GM11168 (cell line): ENCODE data around the gene BRF1.
"Not testable (repeated sequence)": the region's sequence is repeated elsewhere in the genome, so short reads cannot be mapped to it uniquely, and the experiment has no call there.

ENCODE experiments used
- in situ Hi-C: fragments of 300-500 bp; cut with MboI; formaldehyde crosslinking; loops from one replicate; pipeline ENCODE4 v1.12.0; 2022; ENCODE audit warnings: low sequenced_read_pairs; ENCODE audit not compliant: unreplicated experiment

The BRF1 gene

DNA sequence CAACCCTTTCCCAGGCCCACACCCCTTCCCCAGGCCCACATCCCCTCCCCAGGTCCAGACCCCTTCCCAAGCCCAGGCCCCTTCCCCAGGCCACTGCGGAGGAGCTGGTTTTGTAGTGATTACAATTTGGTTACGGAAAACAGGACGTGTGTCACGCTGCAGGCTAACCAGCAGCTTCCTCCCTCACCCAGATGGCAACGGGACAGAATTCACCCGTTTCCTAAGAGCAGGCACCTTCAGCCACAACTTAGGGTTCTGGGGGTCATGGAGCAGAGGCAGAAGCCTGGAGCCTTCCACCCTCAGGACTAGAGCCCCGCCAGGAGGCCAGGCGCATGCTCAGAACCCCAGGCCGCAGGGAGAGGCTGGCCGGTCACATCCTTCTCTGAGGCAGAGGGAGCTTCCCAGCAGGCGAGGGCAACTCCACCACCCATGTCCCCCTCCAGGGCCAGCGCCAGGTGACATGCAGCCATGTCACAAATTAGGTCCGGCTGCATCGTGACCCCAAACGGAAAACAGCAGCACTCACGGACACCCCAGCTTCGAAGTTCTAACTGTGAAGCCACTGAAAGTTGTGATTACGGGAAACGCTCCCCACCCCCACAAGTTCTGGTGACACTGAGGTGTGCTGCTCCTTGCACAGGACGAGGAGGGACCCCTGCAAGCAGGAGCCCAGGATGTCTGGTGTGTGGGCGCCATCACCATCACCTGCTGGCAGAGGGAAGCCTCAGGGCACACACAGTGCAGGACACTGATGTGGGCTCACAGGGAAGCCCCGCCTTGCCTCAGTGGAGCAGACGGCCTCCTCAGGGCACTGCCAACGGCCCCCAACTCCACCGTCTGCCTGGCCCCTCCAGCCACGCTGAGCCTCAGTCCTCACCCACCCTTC, 7.7 kb downstream of the BRF1 start:
- in situ Hi-C loops: no loop called here

DNA sequence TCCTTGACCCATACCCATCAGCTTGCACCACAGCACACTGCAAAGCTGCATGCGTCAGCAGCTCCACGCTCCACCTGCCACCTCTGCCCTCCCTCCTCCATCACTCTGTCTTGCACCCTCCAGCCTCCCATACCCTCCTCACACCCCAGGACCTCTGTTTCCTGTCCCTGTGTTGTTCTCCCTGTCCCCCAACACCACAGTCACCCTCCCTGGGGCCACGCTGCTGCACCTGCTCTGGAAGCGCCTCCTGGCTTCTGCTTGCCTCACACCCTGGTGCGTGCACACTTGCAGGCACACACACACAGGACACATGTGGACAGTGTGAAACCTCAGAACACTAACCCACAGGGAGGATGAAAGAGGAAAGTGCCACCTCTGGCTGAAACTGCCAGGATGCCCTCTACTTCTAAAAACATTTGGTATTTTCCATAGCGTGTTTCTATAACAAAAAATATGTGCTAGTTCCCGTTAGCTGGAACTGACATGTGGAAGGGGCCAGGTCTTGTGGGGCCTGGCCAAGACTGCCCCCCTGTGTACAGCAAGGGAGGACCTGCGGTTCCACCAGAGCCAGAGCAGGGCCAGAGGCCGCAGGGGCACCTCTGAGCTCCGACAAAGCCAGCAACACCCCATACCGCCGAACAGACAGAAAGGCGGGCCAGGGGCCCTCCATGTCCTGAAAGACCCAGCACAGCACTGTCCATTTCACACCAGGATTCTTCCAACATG, 10.0 kb downstream of the BRF1 start:
- in situ Hi-C loops: no loop called here

DNA sequence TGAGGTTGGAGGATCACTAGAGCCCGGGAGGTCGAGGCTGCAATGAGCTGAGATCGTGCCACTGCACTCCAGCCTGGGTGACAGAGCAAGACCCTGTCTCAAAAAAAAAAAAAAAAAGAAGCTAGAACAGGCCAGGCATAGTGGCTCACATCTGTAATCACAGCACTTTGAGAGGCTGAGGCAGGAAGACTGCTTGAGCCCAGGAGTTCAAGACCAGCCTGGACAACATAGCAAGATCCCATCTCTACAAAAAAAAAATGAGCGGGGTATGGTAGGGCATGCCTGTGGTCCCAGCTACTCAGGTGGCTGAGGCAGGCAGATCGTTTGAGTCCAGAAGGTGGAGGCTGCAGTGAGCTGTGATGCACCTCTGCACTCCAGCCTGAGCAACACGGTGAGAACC, 11.9 kb downstream of the BRF1 start:
- in situ Hi-C loops: not testable (repeated sequence)

DNA sequence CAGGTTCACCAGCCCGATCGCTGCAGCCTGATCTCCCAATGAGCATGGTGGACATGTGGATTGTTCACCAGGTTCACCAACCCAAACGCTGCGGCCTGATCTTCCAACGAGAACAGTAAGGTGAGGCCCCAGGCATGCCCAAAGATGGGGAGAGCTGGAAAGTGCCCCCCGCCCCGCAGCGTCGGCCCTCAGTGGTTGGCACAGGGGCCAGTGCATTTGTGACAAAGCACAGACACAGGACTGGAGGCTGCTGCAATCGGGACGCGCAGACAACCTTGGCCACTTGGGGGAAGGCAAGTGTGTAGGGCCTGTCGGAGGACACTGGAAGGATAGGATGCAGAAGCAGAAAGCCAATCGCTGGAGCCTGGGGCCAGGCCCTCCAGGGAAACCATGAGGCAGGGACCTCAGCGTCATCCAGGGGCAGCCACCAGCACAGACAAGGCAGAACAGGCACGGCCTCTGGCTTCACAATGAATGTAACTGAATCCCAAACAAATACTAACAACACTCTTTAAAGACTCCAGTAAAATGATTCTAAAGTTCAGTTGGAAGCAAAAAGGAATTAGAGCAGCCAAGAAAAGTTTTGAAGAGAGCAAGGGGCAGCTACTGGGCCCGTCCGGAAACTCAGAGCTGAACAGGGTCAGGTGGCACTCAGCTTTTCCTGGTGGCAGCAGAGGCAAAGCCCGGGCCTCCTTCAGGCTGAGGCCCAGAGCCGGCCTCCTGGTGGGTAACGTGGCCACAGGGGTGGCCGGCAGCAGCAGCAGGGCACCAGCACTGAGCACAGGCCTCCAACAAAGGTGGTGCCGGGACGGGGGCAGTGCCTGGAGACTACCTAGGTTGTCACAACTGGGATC, 13.3 kb downstream of the BRF1 start:
- in situ Hi-C loops: no loop called here

DNA sequence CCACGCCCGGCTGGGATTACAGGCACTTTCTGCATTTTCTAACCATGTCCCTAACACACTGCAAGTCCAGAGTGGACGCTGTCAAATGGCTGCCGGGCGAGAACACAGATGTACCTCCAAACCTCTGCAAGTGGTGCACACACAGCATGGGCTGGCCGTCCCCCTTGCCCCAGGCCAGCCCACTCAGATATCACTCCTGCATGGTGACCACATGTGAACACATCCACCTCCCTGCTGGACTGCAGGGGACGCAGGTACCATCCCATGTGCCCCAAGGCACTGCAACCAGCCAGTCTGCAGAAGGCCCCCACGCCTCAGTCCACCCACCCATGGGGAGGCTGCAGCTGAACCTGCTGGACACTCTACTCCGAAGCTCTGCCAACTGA, 14.0 kb downstream of the BRF1 start:
- in situ Hi-C loops: no loop called here

DNA sequence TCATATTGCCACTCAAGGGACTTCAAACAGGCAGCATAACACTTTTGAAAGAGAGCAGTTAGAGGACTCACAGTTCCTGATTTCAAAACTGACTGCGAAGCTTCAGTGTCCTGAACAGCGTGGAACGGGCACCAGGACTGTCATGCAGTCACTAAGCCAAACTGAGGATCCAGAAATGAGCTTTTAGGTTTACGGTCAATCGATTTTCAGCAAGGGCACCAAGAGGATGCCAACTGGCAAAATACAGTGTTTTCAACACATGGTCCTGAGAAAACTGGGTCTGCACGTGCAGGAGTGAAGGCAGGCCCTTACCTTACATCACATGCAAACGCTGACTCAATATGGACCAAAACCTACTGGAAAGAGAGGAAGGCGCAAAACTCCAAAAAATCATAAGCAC, 15.6 kb downstream of the BRF1 start:
- in situ Hi-C loops: no loop called here

DNA sequence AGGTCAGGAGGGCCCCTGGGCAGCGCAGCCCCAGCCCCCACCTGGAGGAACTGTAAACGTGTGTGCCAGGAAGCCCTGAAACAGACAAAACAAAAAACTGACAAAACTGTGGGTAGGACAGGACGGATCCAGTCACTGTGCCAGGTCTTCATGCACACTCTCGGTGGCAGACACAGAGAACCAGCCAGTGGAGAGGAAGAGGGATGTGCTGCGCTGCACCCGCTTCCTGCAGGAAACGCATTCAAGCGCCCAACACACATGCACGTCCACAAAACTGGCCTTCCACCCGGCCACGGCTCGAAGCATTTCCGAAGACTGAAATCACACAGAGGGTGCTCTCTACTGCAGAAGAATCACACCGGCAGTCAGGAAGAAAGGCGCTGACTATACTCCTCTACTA, 16.9 kb downstream of the BRF1 start:
- in situ Hi-C loops: no loop called here

DNA sequence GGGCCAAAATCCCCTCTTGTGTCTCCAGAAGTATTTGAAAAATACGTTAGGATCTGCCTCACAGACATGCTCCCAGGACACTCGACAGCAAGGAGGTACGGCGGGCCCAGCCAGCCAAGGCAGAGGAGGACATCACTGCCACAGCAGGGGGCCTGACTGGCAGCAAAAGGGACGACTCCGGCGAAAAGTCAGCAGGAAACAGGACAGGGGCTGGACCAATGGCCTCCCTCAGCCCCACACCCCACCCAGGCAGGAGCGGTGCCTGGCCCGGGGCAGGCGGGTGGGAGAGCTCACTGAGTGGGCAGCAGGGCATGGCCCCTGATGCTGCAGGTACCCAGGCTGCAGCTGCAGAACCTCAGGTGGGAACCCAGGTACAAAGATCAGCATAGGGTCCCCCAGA, 17.8 kb downstream of the BRF1 start:
- in situ Hi-C loops: no loop called here

DNA sequence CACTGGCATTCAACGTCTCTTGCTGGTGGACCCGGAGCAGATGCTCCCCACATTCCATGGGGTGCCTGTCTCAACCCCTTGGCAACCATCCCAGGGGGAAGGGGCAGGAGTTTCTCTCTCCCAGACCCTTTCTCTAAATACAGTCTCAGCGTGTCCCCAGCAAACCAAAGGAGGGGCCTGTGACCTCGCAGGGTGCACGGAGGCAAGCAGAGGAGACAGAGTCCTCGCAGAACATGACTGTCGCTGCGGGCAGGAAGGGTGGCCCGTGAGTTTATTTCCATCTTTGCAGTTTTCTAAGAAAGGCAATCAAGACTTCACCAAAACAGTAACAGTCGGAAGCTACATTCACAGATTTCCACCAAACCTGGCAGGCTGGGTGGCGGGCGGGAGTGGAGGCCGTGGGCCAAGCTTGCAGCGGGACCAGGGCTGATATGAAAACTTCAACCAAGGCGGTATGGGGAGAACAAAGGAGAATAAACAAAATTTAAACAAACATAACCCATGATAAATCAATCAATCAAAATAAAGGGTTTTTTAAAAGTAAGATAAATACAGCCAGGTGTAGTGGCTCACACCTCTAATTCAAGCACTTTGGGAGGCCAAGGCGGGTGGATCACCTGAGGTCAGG, 18.6 kb downstream of the BRF1 start:
- in situ Hi-C loops: no loop called here

DNA sequence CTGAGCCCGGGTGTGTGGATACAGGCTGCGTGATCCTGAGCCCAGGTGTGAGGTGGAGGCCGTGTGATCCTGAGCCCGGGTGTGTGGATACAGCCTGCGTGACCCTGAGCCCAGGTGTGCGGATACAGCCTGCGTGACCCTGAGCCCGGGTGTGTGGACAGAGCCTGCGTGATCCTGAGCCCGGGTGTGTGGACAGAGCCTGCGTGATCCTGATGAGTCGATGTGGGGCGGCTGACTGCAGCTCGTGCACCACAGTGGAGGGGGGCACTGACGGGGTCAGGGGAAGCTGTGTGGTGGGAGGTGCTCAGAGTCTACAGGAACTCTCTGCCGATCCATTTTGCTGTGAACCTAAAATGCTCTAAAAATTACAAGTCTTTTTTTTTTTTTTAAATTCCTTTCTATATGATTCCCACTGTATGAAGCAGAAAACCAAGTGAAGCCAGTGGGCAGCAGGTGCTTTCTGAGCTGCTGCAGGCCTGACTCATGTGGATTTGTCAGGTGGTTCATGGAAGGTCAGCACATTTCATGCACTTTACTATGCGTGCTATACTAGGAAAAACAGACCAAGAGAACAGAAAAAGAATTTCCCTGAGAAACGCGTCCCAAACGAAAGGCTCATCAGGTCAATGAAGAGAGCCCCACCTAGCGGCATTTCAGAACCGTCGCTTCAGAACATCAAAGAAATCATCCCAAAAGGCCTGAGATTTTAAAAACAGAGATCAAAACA, 19.3 kb downstream of the BRF1 start:
- in situ Hi-C loops: no loop called here

DNA sequence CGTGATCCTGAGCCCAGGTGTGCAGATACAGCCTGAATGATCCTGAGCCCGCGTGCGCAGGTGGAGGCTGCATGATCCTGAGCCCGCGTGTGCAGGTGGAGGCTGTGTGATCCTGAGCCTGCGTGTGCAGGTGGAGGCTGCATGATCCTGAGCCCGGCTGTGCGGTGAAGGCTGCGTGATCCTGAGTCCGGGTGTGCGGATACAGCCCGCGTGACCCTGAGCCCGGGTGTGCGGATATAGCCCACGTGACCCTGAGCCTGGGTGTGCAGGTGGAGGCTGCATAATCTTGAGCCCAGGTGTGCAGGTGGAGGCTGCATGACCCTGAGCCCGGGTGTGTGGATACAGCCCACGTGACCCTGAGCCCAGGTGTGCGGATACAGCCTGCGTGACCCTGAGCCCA, 20.3 kb downstream of the BRF1 start:
- in situ Hi-C loops: no loop called here

DNA sequence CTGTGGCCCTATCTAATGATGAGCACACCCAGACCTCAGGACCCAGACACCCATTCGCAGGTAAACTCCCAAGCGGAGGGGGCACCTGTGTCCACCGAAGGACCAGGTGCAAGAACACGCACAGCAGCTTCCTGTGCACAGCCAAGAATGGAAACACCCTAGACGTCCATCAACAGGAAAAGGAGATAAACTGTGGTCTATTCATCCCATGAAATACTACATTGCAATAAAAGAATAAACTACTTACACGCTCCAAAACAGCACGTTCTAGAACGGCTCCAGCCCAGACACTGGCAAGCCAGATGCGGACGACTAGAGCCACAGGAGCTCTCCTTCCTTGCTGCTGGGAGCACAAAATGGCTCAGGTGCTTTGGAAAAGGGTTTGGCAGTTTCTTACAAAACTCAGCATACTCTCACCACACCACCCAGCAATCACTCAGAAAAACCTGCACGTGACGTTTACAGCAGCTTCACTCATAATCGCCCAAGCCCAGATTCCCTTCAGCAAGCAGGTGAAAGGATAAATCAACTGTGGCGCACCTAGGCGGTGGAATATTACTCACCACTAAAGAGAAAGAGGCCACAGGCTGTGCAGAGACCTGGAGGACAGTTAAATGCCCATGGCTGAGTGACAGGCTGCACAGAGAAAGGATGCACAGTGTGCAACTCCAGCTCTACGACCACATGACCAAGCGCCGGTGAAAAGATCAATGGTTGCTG, 21.0 kb downstream of the BRF1 start:
- in situ Hi-C loops: no loop called here

DNA sequence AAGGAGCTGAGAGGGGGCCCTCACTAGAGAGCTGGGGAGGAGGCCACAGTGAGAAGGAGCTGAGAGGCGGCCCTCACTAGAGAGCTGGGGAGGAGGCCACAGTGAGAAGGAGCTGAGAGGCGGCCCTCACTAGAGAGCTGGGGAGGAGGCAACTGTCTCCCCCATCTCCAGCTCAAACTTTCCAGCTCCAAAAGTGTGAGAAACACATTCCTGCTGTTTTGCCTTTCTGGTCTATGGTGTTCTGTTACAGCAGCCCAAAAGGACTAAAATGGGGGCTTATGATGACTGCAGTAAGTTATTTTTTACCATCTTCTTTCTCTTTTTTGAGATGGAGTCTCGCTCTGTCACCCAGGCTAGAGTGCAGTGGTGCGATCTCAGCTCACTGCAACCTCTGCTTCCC, 23.4 kb downstream of the BRF1 start:
- in situ Hi-C loops: not testable (repeated sequence)

DNA sequence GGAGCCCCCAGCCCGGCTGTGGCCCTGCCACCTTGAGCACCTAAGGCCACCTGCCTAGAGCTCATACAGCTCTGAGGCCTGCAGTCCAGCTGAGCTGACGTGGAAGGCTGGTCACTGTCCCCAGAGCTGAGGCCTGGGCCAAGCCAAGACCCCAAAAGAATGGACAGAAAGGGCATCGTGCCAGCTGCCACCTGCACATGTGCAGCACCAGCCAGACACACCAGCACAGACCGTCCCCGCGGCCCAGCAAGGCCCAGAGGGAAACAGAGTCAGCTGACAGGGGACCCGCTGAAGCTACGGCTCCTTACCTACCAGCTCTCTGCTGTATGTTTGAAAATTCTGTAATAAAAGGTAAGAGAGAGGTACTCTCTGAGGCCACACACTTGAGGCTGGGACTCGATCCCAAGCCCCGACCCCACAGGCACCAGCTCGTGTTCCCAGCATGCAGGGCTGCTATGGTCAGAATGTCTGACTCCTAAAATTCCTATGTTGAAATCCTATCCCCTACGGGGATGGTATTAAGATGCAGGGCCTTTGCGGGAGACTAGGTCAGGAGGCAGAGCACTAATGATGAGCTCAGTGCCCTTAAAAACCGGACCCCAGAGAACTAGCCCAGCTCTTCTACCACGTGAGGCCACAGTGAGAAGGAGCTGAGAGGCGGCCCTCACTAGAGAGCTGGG, 25.4 kb downstream of the BRF1 start:
- in situ Hi-C loops: no loop called here

DNA sequence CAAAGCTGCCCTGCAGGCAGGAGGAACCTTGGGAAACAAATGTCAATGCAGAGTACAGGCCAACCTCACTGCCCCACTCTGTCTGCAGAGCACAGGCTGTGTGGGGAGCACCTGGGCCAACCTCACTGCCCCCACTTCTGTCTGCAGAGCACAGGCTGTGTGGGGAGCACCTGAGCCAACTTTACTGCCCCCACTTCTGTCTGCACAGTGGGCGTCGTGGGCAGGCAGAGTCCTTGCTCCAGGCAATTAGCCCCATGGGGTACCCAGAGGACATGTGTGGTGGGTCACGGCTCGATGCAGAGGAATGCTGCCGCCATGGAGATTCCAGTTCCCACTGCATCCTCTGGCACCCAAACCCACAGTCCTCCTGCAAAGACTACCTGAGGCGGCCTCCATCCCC, 26.2 kb downstream of the BRF1 start:
- in situ Hi-C loops: no loop called here

DNA sequence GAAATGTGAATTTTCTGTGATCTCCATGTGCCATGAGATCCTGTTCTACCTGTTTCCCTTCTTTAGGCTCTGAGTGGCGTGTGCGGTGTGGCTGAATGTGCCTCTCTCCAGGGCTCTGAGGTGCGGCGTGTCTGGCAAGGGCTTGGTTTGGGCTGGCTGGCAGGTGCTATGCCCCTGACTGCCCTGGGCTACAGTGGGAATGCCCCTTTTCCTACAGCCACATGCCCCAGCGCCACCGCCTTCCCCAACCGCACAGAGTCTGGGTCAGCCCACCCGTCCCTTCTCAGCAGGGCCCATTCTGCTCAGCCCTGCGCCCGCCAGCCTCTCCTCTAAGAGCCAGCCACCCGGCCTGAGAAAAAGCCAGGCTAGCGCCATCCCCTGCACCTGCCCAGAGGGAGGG, 27.7 kb downstream of the BRF1 start:
- in situ Hi-C loops: no loop called here

DNA sequence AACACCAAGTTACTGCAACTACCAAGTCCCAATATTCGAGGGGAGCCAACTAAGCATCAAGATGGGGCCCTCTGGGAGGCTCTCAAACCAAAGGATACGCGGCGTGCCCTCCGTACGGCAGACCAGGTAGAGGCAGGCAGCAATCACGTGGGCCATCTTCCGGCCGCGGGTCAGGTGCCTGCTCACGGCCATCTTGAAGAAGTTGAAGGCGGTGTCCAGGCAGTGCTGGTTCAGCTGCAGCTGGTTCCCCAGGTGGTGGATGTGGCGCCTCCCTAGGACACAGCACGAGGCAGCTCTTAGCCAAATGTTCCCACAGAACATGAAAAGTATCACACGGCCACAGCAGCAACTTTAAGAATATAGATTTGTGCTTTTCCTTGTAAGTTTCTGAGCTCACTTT, 28.2 kb downstream of the BRF1 start:
- in situ Hi-C loops: no loop called here

DNA sequence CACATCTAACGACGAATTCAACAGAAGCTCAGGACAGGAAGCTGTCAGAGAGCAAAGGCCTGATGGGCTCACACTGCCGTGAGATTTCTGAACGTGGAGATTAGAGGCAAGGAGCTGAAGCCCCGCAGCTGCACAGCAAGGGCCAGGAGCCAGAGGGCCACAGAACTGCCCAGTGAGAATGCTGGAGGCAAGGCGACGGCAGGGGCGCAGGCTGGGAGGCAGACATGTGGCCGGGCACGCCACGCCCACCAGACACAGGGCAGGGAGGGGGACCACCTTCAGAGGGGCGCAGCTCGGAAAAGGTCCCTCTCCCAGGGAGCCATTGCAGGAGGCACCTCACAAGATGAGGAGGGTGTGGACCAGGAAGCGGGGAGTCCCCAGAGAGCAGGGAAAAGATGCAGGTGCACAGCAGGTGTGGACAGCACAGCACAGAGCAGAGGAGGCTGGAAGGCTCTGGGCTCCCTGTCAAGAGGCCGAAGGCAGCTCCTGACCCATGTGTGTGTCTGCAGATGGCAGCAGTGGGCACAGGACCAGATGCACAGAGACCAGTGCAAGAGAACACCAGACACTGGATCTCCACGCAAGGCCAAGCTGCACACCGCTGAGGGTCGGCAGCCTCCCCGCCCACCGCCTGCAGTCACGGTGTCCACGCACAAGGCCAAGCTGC, 29.4 kb downstream of the BRF1 start:
- in situ Hi-C loops: no loop called here
